Sigmoid colon (tissue), 4 donors: Measurements from ENCODE around the gene PCNX1.

ENCODE experiments used
- EP300 ChIP-seq, 4 donors: sonication (generic); formaldehyde crosslinking; IDR thresholded peaks; one replicate each; pipeline ENCODE4 v1.6.1; 2017; ENCODE audit warnings: antibody characterized with exemption in 4 of 4
- POLR2A ChIP-seq, 2 donors: fragments of 450-650 bp; IDR thresholded peaks; one replicate each; pipeline ENCODE4 v1.6.1; 2016; ENCODE audit warnings: antibody characterized with exemption in 2 of 2, mild to moderate bottlenecking in 2 of 2, moderate library complexity in 2 of 2
- POLR2AphosphoS5 ChIP-seq, 4 donors: sonication (generic); formaldehyde crosslinking; IDR thresholded peaks; one replicate each; pipeline ENCODE4 v1.6.1; 2017; ENCODE audit warnings: antibody characterized with exemption in 4 of 4
- TF ChIP-seq, protein P1 (sequence below), 4 experiments: fragments of 450-650 bp in 3 of 4; fragments of 200-600 bp in 1 of 4; IDR thresholded peaks; one replicate each; pipeline ENCODE4 v1.5.1; 2016 to 2019; ENCODE audit warnings: antibody characterized with exemption in 4 of 4, mild to moderate bottlenecking in 3 of 4, moderate library complexity in 2 of 4

DNA sequence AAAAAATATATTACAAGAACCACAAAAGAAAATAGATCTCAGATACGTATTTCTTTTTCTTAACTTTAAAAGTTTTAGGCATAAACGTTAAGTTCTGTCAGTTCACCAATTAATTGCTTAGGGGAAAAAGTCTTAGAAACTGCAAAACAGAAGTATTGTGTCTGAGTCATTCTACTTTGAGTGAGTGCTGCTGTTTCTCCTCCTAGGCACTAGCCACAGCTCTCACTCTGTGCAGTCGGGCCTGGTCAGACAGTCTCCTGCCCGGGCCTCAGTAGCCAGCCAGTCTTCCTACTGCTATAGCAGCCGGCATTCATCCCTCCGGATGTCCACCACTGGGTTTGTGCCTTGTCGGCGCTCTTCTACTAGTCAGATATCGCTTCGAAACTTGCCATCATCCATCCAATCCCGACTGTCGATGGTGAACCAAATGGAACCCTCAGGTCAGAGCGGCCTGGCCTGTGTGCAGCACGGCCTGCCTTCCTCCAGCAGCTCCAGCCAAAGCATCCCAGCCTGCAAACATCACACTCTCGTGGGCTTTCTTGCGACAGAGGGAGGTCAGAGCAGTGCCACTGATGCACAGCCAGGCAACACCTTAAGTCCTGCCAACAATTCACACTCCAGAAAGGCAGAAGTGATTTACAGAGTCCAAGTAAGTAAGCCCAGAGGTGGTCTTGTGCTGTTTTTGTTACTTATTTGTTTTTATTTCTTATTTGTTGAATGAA is 201.3 kb downstream of the PCNX1 start:
- TF ChIP-seq POLR2A (IDR thresholded peaks at IDR 0.05) (no peak), POLR2AphosphoS5 (IDR thresholded peaks at IDR 0.05) (no peak), EP300 (IDR thresholded peaks at IDR 0.05) (no peak)
- TF ChIP-seq, protein P1, sequence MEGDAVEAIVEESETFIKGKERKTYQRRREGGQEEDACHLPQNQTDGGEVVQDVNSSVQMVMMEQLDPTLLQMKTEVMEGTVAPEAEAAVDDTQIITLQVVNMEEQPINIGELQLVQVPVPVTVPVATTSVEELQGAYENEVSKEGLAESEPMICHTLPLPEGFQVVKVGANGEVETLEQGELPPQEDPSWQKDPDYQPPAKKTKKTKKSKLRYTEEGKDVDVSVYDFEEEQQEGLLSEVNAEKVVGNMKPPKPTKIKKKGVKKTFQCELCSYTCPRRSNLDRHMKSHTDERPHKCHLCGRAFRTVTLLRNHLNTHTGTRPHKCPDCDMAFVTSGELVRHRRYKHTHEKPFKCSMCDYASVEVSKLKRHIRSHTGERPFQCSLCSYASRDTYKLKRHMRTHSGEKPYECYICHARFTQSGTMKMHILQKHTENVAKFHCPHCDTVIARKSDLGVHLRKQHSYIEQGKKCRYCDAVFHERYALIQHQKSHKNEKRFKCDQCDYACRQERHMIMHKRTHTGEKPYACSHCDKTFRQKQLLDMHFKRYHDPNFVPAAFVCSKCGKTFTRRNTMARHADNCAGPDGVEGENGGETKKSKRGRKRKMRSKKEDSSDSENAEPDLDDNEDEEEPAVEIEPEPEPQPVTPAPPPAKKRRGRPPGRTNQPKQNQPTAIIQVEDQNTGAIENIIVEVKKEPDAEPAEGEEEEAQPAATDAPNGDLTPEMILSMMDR (IDR thresholded peaks at IDR 0.05), result no peak
